Gastrocnemius medialis (tissue), 4 donors: Measurements from ENCODE around the gene TCF7L2.

Experiments
- CTCF ChIP-seq, 5 experiments: fragments of 450-650 bp in 3 of 5; fragments of 200-600 bp in 2 of 5; sonication (generic) in 2 of 5; IDR thresholded peaks in 4 of 5; conservative IDR thresholded peaks in 1 of 5; 1 replicate in 4 of 5; 2 replicates in 1 of 5; pipeline ENCODE4 v1.5.1; 2016 to 2019; ENCODE audit warnings: antibody characterized with exemption in 5 of 5, mild to moderate bottlenecking in 3 of 5, moderate library complexity in 3 of 5
- POLR2A ChIP-seq, 2 donors: fragments of 450-650 bp; IDR thresholded peaks; one replicate each; pipeline ENCODE4 v1.6.1; 2017; ENCODE audit warnings: antibody characterized with exemption in 2 of 2, mild to moderate bottlenecking in 2 of 2, moderate library complexity in 2 of 2

- TF ChIP-seq CTCF (IDR thresholded peaks at IDR 0.05 in 4 of 5, conservative IDR thresholded peaks at IDR 0.05 in 1 of 5) (no peak), POLR2A (IDR thresholded peaks at IDR 0.05) (no peak)
These were observed 130.2 kb downstream of the TCF7L2 start for GRCh38 chr10:113080061-113080924.
